Right atrium auricular region (tissue), 2 donors: ENCODE data around the gene DNAH3. TPM values are rescaled to one million over a fixed set of nuclear protein-coding genes. Genes with fewer than 3 reads are reported as not detected.

ENCODE experiments used
- DNase-seq: peaks from one replicate; pipeline ENCODE4 v3.0.0-alpha.2; 2019; ENCODE audit warnings: low spot score
- H3K27ac ChIP-seq, 2 donors: fragments of 200-600 bp; sonication (generic); 1 replicate in 1 of 2; 2 replicates in 1 of 2; pipeline ENCODE4 v1.5.1; 2016 to 2019
- H3K27me3 ChIP-seq, 2 donors: fragments of 200-600 bp; sonication (generic); one replicate each; pipeline versions ENCODE4 v1.5.1 to v1.6.0; 2017 to 2019
- H3K36me3 ChIP-seq: fragments of 200-600 bp; sonication (generic); one replicate; pipeline ENCODE4 v1.5.1; 2016
- H3K4me1 ChIP-seq, 2 donors: fragments of 200-600 bp; sonication (generic); one replicate each; pipeline versions ENCODE4 v1.5.1 to v1.6.0; 2017 to 2019
- H3K4me3 ChIP-seq, 2 donors: fragments of 200-600 bp; sonication (generic); 1 replicate in 1 of 2; 2 replicates in 1 of 2; pipeline ENCODE4 v1.5.1; 2017 to 2019; ENCODE audit warnings: mild to moderate bottlenecking in 1 of 2, moderate library complexity in 1 of 2
- H3K9me3 ChIP-seq, 2 donors: fragments of 200-600 bp; sonication (generic); one replicate each; pipeline ENCODE4 v1.5.1; 2019
- total RNA-seq, 2 donors: library from RNA; depleted of rRNA; stranded (reverse); fragments of >200 nt; gene quantifications; one replicate each; pipeline ENCODE4 v1.1.0, GENCODE V29; 2016
- TF ChIP-seq, protein P1 (sequence below), 2 donors: fragments of 200-600 bp; sonication (generic); IDR thresholded peaks; one replicate each; pipeline ENCODE4 v1.5.1; 2019; ENCODE audit warnings: antibody characterized with exemption in 2 of 2

DNAH3 gene
- total RNA-seq, 2 donors from 2014 or later, result 0.20 TPM; not detected in 1

DNA sequence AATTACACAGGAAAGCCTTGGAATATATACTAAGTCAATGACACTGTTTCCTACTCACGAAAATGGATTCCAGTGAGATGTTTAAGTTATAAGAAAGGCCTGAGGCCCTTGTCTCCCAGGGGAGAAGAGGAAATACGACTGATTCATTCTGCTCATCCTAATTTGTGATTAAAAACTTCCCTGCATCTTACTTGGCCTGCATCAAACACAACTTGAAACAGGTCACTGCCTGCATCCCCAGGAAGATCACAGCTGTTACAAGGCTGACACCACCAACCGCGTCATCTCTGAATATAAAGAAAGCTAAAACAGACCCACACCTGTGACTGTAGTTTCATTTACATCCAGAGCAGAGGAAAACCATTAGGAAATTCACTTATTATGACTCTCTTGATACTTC is 121.9 kb downstream of the DNAH3 start:
- TF ChIP-seq, protein P1, sequence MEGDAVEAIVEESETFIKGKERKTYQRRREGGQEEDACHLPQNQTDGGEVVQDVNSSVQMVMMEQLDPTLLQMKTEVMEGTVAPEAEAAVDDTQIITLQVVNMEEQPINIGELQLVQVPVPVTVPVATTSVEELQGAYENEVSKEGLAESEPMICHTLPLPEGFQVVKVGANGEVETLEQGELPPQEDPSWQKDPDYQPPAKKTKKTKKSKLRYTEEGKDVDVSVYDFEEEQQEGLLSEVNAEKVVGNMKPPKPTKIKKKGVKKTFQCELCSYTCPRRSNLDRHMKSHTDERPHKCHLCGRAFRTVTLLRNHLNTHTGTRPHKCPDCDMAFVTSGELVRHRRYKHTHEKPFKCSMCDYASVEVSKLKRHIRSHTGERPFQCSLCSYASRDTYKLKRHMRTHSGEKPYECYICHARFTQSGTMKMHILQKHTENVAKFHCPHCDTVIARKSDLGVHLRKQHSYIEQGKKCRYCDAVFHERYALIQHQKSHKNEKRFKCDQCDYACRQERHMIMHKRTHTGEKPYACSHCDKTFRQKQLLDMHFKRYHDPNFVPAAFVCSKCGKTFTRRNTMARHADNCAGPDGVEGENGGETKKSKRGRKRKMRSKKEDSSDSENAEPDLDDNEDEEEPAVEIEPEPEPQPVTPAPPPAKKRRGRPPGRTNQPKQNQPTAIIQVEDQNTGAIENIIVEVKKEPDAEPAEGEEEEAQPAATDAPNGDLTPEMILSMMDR (IDR thresholded peaks at IDR 0.05), result no peak
- Histone ChIP-seq H3K4me1 (peaks cover 0 to 3% of the 10 kb centered on the region in 2 donors), H3K27me3 (no peaks in the 10 kb centered on the region), H3K36me3 (no peaks in the 10 kb centered on the region), H3K27ac (no peak overlapping the region), H3K4me3 (no peak overlapping the region), H3K9me3 (no peaks in the 10 kb centered on the region)
- DNase-seq, result no peak

DNA sequence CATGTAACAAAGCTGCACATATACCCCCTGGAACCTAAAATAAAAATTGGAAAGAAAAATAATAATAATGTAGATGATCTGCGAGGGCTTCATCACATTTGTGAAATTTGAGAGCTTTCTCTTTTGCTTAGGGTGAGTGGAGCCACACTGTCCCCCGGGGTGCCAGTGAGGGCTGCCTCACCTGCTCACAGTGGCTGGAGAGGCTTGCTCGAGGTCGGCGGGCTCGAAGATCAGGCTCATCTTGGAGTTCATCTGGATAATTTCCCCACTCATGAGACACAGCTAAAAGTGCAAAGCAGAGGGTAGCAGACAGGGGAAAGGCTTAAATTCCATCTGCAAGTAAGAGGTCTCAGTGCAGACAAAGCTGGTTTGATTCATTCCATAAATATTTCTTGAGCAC is 123.8 kb downstream of the DNAH3 start:
- Histone ChIP-seq H3K36me3 (no peaks in the 10 kb centered on the region), H3K4me1 (peaks cover 0 to 7% of the 10 kb centered on the region in 2 donors), H3K27me3 (no peaks in the 10 kb centered on the region), H3K27ac (no peak overlapping the region), H3K4me3 (no peak overlapping the region), H3K9me3 (no peaks in the 10 kb centered on the region)
- DNase-seq, result no peak
- TF ChIP-seq, protein P1 (IDR thresholded peaks at IDR 0.05), result no peak

DNA sequence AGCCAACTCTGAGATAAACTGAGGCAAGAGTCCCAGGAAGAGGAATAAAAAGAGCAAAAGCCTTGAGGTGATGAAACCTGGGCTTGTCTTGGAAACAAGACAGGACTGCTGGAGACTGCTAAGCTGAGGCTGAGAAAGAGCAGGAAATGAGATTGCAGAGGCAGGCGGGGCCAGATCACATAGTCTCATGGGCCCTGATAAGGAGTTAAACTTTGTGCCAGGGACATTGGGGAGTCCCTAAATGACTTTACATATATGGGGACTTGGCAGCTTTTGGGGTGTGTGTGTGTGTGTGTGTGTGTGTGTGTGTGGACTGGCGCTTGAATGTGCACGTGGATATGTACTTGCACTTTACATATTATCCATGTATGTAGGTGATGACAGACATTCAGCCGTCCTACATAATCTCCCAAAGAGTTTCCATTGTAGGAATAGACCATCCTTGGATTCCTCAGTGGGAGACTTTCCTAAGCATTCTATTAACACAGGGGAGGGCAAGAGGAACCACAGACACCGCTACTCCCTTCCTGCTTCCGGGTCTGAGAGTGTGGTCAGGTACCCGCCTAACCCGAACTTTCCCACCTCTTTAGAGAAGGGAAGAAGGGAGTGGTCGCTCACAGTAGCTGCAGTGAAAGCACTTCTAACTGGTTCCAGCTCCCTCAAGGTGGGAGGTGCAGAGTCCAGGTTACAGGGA is 127.0 kb downstream of the DNAH3 start:
- no peaks in the 10 kb centered on the region for H3K36me3 ChIP-seq
- H3K4me3 ChIP-seq, result no peak overlapping the region
- no peaks in the 10 kb centered on the region for H3K27me3 ChIP-seq
- no peaks in the 10 kb centered on the region for H3K9me3 ChIP-seq
- peaks cover 0 to 7% of the 10 kb centered on the region in 2 donors for H3K4me1 ChIP-seq
- TF ChIP-seq, protein P1 (IDR thresholded peaks at IDR 0.05), result no peak
- no peak overlapping the region for H3K27ac ChIP-seq
- DNase-seq, result peak; percentile 63

DNA sequence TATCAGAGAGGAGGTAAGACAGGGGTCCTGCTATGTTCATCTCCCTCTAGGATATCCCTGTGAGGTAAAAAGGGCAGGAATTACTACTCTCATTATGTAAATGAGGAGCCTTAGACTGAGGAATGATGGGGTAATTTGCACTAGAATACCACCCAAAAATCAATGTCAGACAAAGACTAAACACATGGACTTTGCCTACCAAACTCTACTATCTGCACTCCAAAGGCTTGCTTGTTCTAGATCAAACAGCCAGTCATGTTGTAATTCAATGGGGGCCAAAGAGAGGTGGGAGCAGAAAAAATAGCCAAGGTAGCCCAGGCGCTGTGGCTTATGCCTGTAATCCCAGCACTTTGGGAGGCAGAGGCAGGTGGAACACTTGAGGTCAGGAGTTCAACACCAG is 129.3 kb downstream of the DNAH3 start:
- H3K36me3 ChIP-seq, result no peaks in the 10 kb centered on the region
- H3K4me1 ChIP-seq, result peaks cover 0 to 7% of the 10 kb centered on the region in 2 donors
- H3K27ac ChIP-seq, result no peak overlapping the region
- DNase-seq, result no peak
- no peak overlapping the region for H3K4me3 ChIP-seq
- no peaks in the 10 kb centered on the region for H3K9me3 ChIP-seq
- no peaks in the 10 kb centered on the region for H3K27me3 ChIP-seq
- TF ChIP-seq, protein P1 (IDR thresholded peaks at IDR 0.05), result no peak

DNA sequence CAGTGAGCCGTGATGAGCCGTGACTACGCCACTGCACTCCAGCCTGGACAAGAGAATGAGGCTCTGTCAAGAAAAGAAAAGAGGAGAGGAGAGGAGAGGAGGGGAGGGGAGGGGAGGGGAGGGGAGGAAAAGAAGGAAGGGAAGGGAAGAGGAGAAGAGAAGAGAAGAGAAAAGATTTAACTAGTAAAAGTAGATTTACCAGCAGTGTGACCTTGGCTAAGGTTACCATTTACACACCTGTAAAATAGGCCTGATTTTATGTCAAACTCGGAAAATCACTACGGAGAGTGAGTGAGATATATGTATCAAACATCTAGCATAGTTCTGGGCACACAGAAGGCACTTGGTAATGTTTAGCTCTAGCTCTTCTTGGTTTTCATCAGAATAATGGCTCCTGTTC is 140.8 kb downstream of the DNAH3 start:
- H3K27ac ChIP-seq, result no peak overlapping the region
- TF ChIP-seq, protein P1 (IDR thresholded peaks at IDR 0.05), result no peak
- H3K4me1 ChIP-seq, result no peaks in the 10 kb centered on the region
- H3K27me3 ChIP-seq, result no peaks in the 10 kb centered on the region
- H3K36me3 ChIP-seq, result no peaks in the 10 kb centered on the region
- H3K4me3 ChIP-seq, result no peak overlapping the region
- H3K9me3 ChIP-seq, result peaks cover 0 to 13% of the 10 kb centered on the region in 2 donors
- no peak for DNase-seq

DNA sequence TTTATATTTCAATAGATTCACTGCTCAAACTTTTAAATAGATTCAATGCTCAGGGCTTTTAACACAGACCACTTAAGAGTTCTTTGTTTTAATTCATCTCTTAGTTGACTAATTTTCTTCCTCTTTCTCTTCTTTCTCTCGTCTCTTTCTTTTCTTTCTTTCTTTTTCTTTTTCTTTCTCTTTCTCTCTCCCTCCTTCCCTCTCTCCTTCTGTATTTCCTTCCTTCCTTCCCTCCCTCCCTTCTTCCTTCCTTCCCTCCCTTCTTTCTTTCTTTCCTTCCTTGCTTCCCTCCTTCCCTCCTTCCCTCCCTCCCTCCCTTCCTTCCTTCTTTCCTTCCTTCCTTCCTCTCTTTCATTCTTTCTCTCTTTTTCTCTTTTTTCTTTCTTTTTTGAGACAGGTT is 145.6 kb downstream of the DNAH3 start:
- TF ChIP-seq, protein P1 (IDR thresholded peaks at IDR 0.05), result no peak
- Histone ChIP-seq H3K4me1 (no peaks in the 10 kb centered on the region), H3K4me3 (no peak overlapping the region), H3K27ac (no peak overlapping the region), H3K27me3 (no peaks in the 10 kb centered on the region), H3K36me3 (no peaks in the 10 kb centered on the region), H3K9me3 (no peaks in the 10 kb centered on the region)
- DNase-seq, result no peak
